NCI-H524 treated with DMSO at 0.1 percent for 48 hours (cell line): ENCODE data around the gene GNB1L.
"Not testable (repeated sequence)": the region's sequence is repeated elsewhere in the genome, so short reads cannot be mapped to it uniquely, and the experiment has no call there.

Experiments
- DNase-seq: peaks from one replicate; lab custom pipeline; 2025; lab: John Stamatoyannopoulos, UW

Gene GNB1L

DNA sequence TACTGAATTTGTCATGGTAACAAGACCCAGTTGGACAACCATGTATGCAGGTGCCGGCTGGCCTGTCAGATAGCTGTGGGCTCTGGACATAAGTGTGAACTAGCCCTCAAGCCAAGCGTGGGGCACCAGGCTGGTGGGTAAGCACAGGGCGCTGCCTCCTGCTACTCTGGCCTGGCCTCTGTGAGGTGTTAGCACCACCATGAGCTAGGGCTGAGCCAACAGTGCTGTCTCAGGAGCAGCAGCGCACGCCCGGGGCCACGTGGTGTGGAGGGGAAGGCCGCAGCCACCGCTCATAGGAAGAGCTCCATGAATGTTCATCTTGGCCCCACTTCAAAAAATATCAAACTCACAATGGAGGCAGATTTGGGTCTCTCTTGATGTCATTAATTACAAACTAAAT lies 35.3 kb upstream of the GNB1L start:
- no peak for DNase-seq

DNA sequence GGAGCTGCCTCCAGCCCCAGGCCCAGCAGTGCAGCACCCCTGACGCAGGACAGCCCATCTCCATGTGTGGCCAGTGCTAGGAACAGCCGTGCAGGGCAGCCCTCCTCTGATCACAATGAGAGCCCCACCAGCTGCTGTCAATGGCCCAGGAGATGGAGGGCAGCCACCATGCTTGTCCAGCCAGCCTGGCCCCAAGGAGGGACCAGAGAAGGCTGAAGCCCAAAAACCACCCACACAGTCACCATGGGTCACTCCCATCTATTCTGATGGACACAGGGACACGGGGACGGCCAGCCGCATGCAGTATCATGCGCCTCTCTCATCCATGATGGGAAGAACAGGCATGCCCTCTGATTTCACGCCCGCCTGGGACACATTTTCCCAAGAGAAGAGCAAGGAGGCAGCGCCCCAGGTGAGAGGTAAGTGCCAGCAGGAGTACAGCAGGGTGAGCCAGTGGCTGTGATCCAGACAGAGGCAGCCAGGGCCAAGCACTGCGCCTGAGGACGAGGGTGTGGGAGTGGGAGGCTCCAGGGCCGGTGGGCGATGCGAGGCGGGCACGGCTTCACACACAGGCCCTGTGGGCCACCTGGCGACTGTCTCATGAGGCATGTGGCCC lies 33.6 kb upstream of the GNB1L start:
- DNase-seq: no peak

DNA sequence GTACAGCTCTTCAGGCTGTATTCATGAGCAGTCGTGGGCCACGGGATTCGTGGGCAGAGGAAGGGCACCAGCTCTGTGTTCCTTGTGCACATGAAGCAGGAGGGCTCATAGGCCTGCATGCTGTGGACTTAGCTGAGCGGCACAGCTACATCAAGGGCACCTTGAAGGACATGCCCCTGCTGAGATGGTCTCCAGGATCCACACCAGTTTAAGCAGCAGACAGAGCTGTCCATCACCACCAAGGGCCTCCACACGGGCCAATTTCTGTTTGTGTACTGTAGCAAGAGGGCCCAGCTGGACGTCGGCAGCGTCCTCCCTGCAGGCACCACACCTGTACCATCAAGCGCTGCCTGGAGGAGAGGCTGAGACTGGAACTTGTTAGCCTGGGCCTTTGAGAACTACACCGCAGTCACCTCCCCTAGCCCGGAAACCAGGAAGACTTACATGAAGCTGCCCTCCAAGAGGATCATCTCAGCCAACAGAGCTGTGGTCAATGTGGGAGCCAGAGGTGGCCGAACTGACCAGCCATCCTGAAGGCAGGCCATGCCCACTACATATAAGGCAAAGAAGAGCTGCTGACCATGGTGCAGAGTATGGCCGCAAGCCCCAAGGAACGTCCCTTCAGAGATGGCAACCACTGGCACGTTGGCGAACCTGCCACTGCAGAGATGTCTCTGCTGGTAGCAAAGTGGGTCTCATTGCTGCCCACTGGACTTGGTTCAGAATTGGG lies 32.7 kb upstream of the GNB1L start:
- DNase-seq: no peak

DNA sequence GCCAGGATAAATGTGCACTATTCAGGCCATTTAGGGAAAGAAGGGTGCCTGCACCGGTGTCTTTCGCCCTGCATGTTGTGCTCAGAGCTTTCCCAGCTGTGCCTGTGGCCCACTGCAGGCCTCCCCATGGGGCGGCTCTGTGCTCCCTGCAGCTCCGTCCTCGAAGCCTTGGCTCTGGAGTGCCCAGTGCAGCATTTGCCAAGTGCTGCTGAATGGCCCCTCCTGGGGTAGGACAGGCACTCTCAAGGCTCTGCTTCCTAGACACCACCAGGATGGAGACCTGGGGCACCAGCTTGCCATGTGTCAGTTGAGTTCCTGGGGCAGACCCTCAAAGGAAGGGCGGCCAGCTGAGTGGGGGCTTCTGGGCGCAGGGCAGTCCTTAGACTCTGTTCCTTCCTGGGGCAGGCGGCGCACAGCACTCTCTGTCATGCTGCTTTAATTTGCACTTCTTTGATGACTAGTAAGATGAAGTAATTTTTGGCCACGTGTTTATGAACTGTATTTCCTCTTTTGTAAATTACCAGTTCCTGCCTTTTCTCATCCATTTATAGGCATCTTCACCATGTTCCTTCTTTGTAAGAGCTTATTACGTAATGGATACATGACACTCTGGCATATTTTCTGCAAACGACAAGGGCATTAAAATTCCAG lies 32.1 kb upstream of the GNB1L start:
- no peak for DNase-seq

DNA sequence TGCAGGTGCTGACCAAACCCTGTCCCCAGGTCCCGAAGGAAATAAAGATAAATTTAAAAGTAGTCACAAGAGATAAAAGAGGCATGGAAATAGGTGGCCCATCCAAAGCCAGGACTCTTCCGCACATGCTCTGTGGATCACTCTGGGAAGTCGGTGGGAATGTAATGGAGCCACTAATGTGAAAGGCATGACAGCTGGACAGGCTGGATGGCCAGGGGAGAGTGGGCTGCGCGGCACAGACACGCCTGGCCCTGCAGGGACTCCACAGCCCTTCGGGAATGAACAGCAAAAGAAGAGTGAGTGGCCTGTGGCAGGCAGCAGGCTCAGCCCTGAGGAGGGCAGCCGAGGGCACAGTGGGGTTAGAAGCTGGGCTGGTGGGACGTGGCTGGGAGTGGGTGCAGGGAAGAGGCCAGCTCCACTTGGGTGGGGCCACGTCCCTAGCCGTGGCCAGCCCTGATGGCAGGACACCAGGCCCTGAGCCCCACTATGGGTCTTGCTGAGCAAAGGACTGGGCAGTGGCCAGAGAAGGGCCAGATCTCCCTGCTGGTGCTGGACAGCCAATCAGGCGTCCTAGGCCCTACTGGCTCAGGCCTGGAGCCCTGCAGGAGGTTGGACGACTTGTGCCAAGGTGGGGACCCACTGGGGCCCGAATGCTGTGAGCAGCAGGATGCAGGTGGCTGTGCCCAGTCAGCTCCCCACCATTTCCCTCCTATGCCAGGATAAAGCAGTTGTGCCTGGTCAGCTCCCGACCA lies 31.3 kb upstream of the GNB1L start:
- no peak for DNase-seq

DNA sequence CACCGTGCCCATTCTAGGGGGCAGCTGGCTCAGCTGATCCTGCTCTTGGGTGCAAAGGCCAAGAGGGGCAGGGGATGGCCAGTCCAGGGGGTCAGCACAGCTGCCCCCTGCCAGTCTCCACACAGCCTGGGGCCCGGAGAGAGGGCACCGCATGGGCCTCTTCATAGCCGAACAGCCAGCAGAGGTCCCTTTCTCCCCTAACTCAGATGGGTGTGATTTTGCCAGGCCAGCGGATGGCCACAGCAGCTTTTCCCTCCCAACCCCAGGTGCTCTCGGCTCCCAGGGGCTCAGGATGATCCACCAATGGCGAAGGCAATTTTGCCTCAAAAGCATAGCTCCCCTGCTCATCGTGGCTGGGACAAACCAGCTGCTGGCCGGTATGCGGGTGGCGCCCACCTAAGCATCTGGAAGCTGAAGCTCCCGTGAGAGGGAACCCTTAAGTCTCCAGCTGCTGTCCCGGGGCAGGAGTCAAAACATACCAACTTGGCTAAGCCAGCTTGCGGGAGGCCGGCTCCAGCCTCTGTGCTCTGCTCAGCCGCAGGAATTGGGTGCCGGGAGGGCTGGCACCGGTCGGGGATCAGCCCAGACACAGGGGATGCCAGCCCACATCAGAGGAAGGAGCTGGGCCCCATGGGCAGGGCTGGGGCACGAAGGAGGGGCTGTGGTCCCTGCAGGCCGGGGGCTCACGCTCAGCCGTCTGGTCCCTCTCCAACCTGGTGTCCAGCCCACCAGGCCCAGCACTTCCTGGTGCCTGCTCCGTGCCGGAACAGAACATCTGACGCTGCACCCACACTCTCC lies 30.5 kb upstream of the GNB1L start:
- DNase-seq: no peak

DNA sequence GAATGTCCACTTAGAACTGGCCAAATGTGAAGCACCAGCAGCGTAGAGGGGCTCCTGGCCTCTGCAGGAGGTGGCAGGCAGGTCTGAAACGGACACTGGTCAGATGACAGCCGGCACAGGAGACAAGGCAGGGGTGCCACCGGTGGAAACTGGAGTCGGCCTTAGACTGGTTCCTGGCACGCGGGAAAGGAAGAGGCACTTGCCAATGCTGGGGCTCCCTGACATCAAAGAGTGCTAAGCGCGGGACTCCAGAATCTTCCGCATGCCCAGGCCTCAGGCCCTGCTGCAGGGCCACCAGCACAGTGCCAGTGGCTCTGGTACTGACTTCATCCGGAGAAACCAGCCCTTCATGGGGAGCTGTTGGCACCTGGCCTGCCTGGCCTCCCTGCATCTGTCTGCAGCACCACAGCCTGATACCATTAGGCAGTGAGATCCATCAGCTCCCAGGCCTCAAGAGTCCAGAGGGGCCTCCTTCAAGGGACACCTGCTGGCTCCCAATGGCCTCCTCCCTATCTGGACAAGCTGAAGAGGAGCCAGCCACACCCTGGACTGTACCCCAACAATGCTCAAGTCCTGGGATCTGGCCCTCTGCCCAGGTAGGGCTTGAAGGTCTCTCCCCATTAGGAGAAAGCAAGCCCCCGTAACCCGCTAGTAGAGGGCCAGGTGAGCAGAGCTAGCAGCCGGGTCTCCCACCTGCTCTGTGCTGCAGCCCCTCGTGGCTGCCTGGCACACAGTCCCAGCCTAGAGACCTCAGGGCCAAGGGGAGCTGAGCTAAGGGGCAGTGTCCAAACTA lies 29.7 kb upstream of the GNB1L start:
- DNase-seq: no peak

DNA sequence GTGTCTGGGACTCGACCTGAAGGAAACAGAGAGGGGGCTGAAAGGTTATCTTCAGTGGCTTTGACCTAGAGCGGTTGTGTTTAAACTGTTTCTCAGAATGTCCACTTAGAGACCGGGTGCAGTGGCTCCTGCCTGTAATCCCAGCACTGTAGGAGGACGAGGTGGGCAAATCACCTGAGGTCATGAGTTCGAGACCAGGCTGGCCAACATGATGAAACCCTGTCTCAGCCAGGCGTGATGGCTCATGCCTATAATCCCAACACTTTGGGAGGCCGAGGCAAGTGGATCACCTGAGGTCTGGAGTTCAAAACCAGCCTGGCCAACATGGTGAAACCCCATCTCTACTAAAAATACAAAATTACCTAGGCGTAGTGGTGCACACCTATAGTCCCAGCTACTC lies 28.8 kb upstream of the GNB1L start:
- DNase-seq: not testable (repeated sequence)

DNA sequence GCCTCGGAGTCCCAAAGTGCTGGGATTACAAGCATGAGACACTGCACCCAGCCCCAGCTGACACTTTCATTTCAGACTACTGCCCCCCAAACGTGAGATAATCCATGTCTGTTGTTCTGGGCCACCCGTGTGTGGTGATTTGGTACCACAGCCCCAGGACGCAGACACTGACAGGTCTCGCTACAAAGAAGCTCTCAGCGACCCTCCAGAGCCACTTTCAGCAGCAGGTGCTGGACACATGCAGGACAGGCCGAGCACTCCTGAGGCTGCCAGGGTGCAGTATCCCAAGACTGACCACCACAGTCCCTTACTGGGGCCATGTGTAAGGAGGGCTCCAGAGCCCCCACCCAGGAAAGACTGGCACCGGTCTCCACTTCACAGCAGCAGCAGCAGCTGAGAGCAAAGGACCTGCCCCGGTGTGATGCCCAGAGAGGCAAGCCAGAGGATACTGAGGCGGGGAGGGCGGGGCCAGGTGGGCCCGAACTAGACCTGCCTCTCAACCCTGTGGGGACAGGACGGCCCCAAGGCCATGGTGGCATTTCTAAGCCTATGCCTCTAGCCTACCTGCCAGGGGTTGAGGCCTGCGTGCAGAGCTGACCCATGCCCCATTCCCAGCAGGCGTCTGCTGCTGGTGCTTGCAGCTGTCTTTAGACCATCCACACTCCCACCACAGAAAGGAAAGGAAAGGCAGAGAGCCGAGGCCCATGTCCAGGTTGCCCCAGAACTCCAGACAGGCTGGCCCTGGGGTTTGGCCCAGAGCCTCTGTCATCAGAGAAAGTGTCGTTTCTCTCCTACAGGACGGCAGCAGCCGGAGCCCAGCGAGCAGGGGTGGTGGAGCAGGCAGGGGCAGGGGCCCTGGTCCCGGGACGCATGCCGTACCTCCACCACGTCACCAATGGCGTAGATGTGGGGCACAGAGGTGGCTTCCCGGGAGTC lies 28.0 kb upstream of the GNB1L start:
- DNase-seq: no peak

DNA sequence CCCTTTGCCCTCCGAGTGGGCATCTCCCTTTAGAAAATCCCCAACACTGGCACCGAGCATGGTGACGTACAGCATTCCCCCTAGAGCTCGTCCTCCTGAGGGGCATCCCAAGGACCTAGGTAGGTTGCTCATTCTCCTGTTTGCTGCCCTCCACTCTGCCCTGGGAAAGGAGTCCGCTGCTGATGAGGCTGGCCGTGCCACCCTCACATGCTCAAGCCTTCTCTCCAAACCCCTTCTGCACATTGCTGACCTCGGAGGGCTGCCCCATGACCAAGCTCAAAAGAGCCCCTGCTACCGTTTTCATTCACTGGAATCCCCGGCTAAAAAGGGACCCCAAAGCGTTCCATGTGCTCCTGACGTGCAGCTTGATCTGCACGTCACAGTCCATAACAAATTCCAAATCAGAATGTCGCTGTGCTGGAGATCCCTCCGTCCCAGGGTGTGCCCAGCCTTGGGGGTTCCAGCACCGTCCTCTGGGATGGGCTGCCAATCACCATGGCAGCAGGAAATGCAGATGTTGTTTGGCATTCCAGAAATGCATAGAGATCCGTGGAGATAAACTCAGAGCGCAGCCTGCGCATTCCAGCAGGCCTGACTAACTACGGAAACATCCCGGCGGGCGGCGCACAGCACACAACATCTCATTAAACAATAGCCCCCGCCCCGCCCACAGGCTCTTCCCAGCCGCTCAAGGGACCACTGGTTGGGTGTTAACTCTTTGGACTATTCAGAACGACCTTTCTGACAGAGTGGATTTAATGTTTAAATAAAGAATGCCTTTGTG lies 26.3 kb upstream of the GNB1L start:
- DNase-seq: no peak

DNA sequence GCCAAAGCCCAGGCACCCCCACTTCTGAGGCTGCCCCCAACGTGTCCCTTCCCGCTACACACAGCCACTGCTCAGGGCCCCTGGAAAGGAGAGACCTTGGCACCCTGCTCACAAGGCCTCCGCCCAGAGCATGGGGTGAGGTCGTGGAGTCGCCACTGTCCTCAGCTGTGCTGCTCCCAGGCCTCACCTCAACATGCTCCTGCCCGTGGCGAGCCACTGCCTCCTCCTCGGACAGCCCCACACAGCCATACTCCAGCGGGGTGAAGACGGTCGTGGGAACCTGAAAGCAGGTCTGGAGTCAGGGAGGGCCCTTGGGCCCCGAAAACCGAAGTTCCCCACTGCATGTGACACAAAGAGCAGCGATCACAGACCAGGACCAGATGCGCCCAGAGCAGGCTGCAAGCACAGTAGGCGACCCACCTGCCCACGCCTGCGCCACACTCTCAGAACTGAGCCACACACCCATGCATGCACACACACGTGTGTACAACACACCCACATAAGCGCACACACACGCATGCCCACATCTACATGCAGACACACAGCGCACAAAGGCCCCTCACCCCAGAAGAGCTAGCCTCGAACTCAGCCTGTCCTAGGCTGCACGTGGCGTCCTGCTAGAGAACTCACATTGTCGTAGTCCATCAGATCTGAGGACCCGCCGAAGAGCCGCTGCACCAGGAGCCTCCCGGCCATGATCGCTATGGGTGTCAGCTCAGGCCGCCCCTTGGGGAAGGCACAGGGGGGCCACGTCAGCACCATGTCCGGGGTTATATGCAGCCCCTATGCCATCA lies 25.5 kb upstream of the GNB1L start:
- no peak for DNase-seq

DNA sequence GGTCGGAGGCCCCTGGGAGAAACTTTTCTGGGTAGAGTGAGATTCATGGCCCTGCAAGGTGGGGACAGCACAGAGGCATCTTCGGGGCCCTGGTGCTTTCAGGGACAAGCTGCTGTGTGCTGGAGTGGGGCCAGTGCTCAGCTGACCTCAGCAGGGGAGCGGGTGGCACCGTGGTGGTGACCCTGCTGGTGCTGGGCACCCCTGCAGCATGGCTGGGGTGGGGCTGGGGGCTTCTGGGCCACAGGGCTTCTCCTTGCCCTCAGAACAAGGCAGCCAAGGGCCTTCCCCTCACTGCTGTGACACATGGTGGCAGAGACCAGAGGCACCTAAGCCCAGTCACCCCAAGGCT lies 24.9 kb upstream of the GNB1L start:
- DNase-seq: no peak

DNA sequence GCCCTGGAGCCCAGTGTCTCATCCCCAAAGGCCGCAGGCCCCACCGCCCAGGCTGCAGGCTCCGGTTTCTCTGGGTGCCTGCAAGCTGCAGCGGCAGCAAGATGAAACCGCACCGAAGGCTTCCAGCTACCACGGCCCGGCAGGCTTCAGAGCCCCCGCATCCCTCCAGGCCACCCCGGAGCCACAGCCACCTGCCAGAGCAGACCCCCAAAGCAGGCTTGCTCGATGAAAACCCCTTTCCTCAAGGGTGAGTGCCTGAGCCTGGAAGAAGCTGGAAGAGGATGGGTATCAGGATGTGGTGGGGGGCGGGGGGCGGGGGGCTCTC lies 24.5 kb upstream of the GNB1L start:
- no peak for DNase-seq

DNA sequence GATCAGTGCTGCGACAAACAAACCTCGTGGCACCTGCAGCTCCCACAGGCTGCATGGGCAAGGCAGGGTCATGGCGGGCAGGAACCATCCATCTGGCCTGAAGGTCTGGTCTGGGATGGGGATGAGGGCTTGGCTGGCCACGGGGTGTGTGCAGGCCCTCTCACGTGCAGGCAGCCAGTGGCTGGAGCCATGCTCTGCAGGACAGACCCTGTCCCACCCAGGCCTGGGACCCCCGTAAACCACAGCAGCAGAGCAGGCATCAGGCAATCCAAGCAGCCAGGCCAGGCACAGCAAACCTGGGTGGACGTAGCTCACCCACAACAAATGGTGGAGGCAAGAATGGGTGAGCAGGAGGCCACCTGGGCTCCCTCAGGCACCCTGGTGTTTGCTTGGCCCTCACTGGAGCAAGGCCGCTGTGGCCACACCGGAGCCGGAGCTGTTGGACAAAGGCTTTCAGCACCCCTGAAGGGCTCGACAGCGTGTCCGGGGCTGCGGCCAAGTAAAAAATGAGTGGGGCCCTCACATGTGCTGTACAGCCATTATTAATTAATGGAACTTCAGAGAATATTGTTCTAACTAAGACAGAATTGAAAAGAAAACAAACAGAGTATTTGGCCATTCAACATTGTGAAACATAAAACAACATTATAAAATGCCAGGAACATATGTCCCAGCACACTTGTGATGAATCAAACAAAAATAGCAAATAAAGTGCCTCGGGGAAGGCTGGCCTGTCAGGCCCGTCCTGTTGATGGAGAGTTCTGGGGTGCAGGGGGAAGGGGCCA lies 24.0 kb upstream of the GNB1L start:
- DNase-seq: no peak

DNA sequence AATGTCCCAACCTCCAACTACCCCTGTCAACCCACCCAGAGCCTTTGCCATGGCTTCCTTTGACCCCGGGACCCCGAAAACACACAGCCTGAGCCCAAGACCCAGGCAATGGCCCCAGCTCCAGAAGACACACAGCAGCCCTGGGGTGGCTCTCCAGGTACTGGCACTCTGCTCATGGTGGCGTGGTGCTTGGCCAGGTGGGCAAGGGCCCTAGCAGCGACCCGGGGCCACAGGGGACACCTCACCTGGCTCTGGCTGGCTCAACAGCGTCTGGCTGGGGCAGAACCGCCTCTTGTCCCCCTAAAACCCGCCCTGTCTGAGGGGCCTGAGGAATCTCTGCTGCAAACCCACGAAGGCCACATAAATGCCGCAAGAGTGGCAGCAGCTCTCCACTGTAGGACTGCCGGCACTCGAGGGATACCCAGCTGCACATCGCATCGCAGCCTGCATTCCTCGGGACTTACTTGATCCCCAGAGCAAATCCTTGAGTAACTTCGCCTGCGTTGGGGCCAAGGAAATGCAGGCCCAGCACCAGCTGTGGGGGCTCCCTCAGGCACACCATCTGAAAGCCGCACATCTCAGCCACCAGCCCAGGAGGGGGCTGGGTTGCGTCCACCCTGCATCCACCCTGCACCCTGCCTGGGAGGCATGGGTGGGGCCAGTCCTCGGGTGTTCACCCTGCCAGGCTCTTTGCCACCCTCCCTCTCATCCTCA lies 23.1 kb upstream of the GNB1L start:
- DNase-seq: no peak

DNA sequence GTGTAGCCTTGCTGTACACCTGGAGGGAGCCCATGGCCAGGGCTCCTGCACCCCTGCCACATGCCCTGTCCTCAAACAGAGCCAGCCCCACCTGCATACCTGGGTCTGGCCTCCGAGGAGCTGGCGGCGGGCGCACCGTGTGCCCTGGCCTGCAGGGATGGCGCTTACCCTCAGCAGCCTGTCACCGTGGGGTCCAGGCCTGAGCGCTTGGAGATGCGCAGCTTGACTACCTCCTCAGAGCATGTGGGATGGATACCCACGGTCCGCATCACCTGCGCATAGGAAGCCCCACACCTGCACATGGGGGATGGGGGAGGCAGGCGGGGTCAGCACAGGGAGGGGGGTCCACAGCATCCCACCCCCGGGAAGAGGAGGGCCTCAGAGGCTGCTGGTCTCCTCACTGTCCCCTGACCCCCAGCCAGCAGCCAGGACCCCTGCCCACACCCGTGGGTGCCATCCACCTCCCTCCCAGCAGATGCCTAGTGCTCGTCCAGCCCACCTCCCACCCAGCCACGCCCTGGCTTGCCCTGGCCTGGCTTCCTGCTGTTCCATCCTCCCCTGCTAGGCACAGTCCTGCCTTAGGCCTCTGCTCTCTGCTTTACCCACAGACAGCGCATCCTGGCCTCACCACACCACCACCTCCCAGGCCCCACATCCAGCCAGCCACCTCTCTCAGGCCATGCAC lies 22.4 kb upstream of the GNB1L start:
- no peak for DNase-seq
